CD14-positive monocyte (primary cell): ENCODE measurements around the gene YPEL3. TPM values are rescaled to one million over a fixed set of nuclear protein-coding genes. Genes with fewer than 3 reads are reported as not detected.

Experiments
- DNase-seq, 3 donors: peaks; one replicate each; pipeline ENCODE4 v3.0.0-alpha.2; 2011 to 2022
- H2AFZ ChIP-seq: 2 replicates; pipeline ENCODE4 v1.6.0; 2012; ENCODE audit warnings: mild to moderate bottlenecking, low read depth, low read length, inconsistent platforms; ENCODE audit not compliant: insufficient read depth, poor library complexity, severe bottlenecking
- H3K27ac ChIP-seq, 2 donors: 1 replicate in 1 of 2; 2 replicates in 1 of 2; pipeline ENCODE4 v1.5.1; 2012 to 2013; ENCODE audit warnings: low read length in 2 of 2, control low read depth in 1 of 2, inconsistent platforms in 1 of 2, low read depth in 1 of 2, mild to moderate bottlenecking in 1 of 2
- H3K27me3 ChIP-seq, 2 donors: one replicate each; pipeline versions ENCODE4 v1.6.0 to v1.6.1; 2011 to 2013; ENCODE audit warnings: low read length in 2 of 2; ENCODE audit not compliant: control insufficient read depth in 2 of 2, insufficient read depth in 2 of 2
- H3K36me3 ChIP-seq, 2 donors: replicated peaks in 1 of 2; 1 replicate in 1 of 2; 2 replicates in 1 of 2; pipeline versions ENCODE4 v1.5.1 to v1.6.1; 2012 to 2013; ENCODE audit warnings: low read length in 2 of 2, control low read depth in 1 of 2, inconsistent platforms in 1 of 2, mild to moderate bottlenecking in 1 of 2; ENCODE audit not compliant: insufficient read depth in 2 of 2, control insufficient read depth in 1 of 2
- H3K4me1 ChIP-seq, 2 donors: 1 replicate in 1 of 2; 2 replicates in 1 of 2; pipeline versions ENCODE4 v1.5.1 to v1.6.1; 2012 to 2013; ENCODE audit warnings: low read length in 2 of 2, control low read depth in 1 of 2, inconsistent platforms in 1 of 2, mild to moderate bottlenecking in 1 of 2, moderate library complexity in 1 of 2; ENCODE audit not compliant: insufficient read depth in 2 of 2, control insufficient read depth in 1 of 2
- H3K4me2 ChIP-seq: replicated peaks from 2 replicates; pipeline ENCODE3; 2012; ENCODE audit warnings: low read length, moderate library complexity, mild to moderate bottlenecking; ENCODE audit not compliant: poor library complexity, severe bottlenecking; ENCODE audit errors: extremely low read depth
- H3K4me3 ChIP-seq, 3 experiments: fragments of 200-600 bp in 1 of 3; sonication (generic) in 1 of 3; replicated peaks in 1 of 3; 1 replicate in 2 of 3; 2 replicates in 1 of 3; pipeline ENCODE4 v1.5.1; 2011 to 2013; ENCODE audit warnings: low read length in 3 of 3, mild to moderate bottlenecking in 3 of 3, control low read depth in 2 of 3, low read depth in 2 of 3, inconsistent platforms in 1 of 3, moderate library complexity in 1 of 3
- H3K79me2 ChIP-seq: 2 replicates; pipeline ENCODE4 v1.6.0; 2012; ENCODE audit warnings: mild to moderate bottlenecking, control low read depth, inconsistent platforms, low read length, moderate library complexity; ENCODE audit not compliant: insufficient read depth
- H3K9ac ChIP-seq: 2 replicates; pipeline ENCODE4 v1.6.0; 2017; ENCODE audit warnings: low read length, mild to moderate bottlenecking; ENCODE audit not compliant: insufficient read depth, poor library complexity, severe bottlenecking
- H3K9me3 ChIP-seq, 2 donors: replicated peaks in 1 of 2; 1 replicate in 1 of 2; 2 replicates in 1 of 2; pipeline versions ENCODE4 v1.5.1 to v1.6.1; 2012 to 2013; ENCODE audit warnings: low read length in 2 of 2, control low read depth in 1 of 2; ENCODE audit not compliant: control insufficient read depth in 1 of 2, insufficient read depth in 1 of 2
- H4K20me1 ChIP-seq: 2 replicates; pipeline ENCODE4 v1.6.0; 2012; ENCODE audit warnings: mild to moderate bottlenecking, low read length, control low read depth, moderate library complexity; ENCODE audit not compliant: insufficient read depth
- H3K27ac Mint-ChIP-seq, 7 donors: one replicate each; pipeline ENCODE4 v1.8.0; 2020; ENCODE audit warnings: mild to moderate bottlenecking in 7 of 7, mixed read lengths in 7 of 7, moderate library complexity in 6 of 7, inconsistent platforms in 2 of 7
- H3K27me3 Mint-ChIP-seq, 3 donors: one replicate each; pipeline ENCODE4 v1.8.0; 2021 to 2022; ENCODE audit warnings: low read depth in 3 of 3, mild to moderate bottlenecking in 3 of 3, mixed read lengths in 3 of 3, moderate library complexity in 3 of 3, inconsistent platforms in 1 of 3
- H3K36me3 Mint-ChIP-seq, 2 donors: one replicate each; pipeline ENCODE4 v1.8.0; 2020; ENCODE audit warnings: mixed read lengths in 2 of 2, inconsistent platforms in 1 of 2, mild to moderate bottlenecking in 1 of 2
- H3K4me1 Mint-ChIP-seq: one replicate; pipeline ENCODE4 v1.8.0; 2020; ENCODE audit warnings: mild to moderate bottlenecking, mixed read lengths
- H3K4me3 Mint-ChIP-seq, 2 donors: one replicate each; pipeline ENCODE4 v1.8.0; 2020; ENCODE audit warnings: mild to moderate bottlenecking in 2 of 2, mixed read lengths in 2 of 2, moderate library complexity in 1 of 2
- H3K9me3 Mint-ChIP-seq, 7 donors: one replicate each; pipeline ENCODE4 v1.8.0; 2020 to 2022; ENCODE audit warnings: mixed read lengths in 7 of 7, mild to moderate bottlenecking in 6 of 7, moderate library complexity in 6 of 7, inconsistent platforms in 2 of 7
- WGBS: methylation state at CpG from one replicate; pipeline ENCODE4 v1.1.5; 2013; ENCODE audit warnings: missing lambda C conversion rate; ENCODE audit not compliant: insufficient coverage; 5-methylcytosine and 5-hydroxymethylcytosine counted together
- intact Hi-C, 2 donors: fragments of 100-400 bp; cut with micrococcal nuclease; formaldehyde crosslinking; loops; one replicate each; pipeline versions ENCODE4 v1.15.0 to v1.15.1; 2023
- polyA plus RNA-seq, 3 donors: library from polyadenylated mRNA; depleted of rRNA in 1 of 3; unstranded in 2 of 3; stranded (reverse) in 1 of 3; fragments of 300-500 nt in 2 of 3; fragments of >200 nt in 1 of 3; fragmentation: Illumina TruSeq in 2 of 3; gene quantifications; 1 replicate in 2 of 3; 2 replicates in 1 of 3; pipeline ENCODE4 v1.2.3, GENCODE V29; 2012 to 2021
- TF ChIP-seq, protein P1 (sequence below): fragments of 200-600 bp; IDR thresholded peaks from one replicate; pipeline ENCODE4 v1.8.0; 2022; ENCODE audit warnings: antibody characterized with exemption, mild to moderate bottlenecking

YPEL3 gene
- polyA plus RNA-seq, 3 donors, result 182 to 283 (median 235) TPM

GRCh38 chr16:30144917-30145316 is 48.9 kb upstream of the YPEL3 start:
- TF ChIP-seq, protein P1, sequence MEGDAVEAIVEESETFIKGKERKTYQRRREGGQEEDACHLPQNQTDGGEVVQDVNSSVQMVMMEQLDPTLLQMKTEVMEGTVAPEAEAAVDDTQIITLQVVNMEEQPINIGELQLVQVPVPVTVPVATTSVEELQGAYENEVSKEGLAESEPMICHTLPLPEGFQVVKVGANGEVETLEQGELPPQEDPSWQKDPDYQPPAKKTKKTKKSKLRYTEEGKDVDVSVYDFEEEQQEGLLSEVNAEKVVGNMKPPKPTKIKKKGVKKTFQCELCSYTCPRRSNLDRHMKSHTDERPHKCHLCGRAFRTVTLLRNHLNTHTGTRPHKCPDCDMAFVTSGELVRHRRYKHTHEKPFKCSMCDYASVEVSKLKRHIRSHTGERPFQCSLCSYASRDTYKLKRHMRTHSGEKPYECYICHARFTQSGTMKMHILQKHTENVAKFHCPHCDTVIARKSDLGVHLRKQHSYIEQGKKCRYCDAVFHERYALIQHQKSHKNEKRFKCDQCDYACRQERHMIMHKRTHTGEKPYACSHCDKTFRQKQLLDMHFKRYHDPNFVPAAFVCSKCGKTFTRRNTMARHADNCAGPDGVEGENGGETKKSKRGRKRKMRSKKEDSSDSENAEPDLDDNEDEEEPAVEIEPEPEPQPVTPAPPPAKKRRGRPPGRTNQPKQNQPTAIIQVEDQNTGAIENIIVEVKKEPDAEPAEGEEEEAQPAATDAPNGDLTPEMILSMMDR, result no peak
- H3K9me3 Mint-ChIP-seq, result peaks cover 0 to 12% (median 5%) of the 10 kb centered on the region in 7 donors
- peaks cover 52% of the 10 kb centered on the region for H3K4me1 Mint-ChIP-seq
- no peaks in the 10 kb centered on the region for H3K36me3 Mint-ChIP-seq
- no peak overlapping the region for H3K27ac Mint-ChIP-seq
- no peaks in the 10 kb centered on the region for H3K79me2 ChIP-seq
- no peak overlapping the region for H2AFZ ChIP-seq
- H3K4me1 ChIP-seq, result peaks cover 41 to 42% of the 10 kb centered on the region in 2 donors
- no peak for DNase-seq
- peaks cover 0 to 2% (median 0%) of the 10 kb centered on the region in 3 donors for H3K27me3 Mint-ChIP-seq
- intact Hi-C loops, result no loop called here
- H3K9me3 ChIP-seq, result peaks cover 0 to 5% of the 10 kb centered on the region in 2 donors
- H4K20me1 ChIP-seq, result no peaks in the 10 kb centered on the region
- no peaks in the 10 kb centered on the region for H3K27me3 ChIP-seq
- no peak overlapping the region for H3K9ac ChIP-seq
- no peak overlapping the region for H3K27ac ChIP-seq
- no peaks in the 10 kb centered on the region for H3K36me3 ChIP-seq
- WGBS, result no CpG with 5 or more reads among the region's 1 CpG
- no peak overlapping the region for H3K4me3 Mint-ChIP-seq
- no peak overlapping the region for H3K4me2 ChIP-seq
- no peak overlapping the region for H3K4me3 ChIP-seq

DNA sequence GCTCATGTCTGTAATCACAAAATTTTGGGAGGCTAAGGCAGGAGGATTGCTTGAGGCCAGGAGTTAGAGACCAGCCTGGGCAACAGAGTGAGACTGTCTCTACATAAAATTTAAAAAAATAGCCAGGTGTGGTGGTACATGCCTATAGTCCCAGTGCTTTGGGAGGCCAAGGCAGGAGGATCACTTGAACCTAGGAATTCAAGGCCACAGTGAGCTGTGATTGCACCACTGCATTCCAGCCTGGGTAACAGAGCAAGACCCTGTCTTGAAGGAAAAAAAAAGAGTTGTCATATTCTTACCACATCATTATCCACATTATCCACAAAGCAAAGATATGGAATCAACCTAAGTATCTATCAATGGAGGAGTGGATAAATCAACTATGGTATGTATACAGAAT is 48.0 kb upstream of the YPEL3 start:
- H3K4me1 ChIP-seq, result peaks cover 42% of the 10 kb centered on the region in 2 donors
- Mint-ChIP-seq H3K36me3 (no peaks in the 10 kb centered on the region), H3K4me3 (no peak overlapping the region), H3K9me3 (peaks cover 0 to 7% (median 3%) of the 10 kb centered on the region in 7 donors), H3K27ac (no peak overlapping the region), H3K27me3 (peaks cover 0 to 2% (median 0%) of the 10 kb centered on the region in 3 donors), H3K4me1 (peaks cover 52% of the 10 kb centered on the region)
- H2AFZ ChIP-seq, result no peak overlapping the region
- H3K9ac ChIP-seq, result no peak overlapping the region
- H3K36me3 ChIP-seq, result no peaks in the 10 kb centered on the region
- no peaks in the 10 kb centered on the region for H3K79me2 ChIP-seq
- TF ChIP-seq, protein P1, result no peak
- no peaks in the 10 kb centered on the region for H3K27me3 ChIP-seq
- intact Hi-C loops, result no loop called here
- no peak for DNase-seq
- H3K4me3 ChIP-seq, result no peak overlapping the region
- H3K4me2 ChIP-seq, result no peak overlapping the region
- no peaks in the 10 kb centered on the region for H4K20me1 ChIP-seq
- peaks cover 0 to 5% of the 10 kb centered on the region in 2 donors for H3K9me3 ChIP-seq
- H3K27ac ChIP-seq, result no peak overlapping the region
